HepG2 (cell line): ENCODE data around the gene TTC22. TPM values are rescaled to one million over a fixed set of nuclear protein-coding genes. Genes with fewer than 3 reads are reported as not detected.
A peak's percentile ranks its signal among the peaks of the same experiment; 100 is the strongest.

Experiments
- GATAD2A ChIP-seq: IDR thresholded peaks from 2 replicates; pipeline ENCODE4 v1.6.1; 2016
- HMG20A ChIP-seq: IDR thresholded peaks from 2 replicates; pipeline ENCODE4 v1.6.1; 2016; ENCODE audit warnings: borderline replicate concordance
- NRL ChIP-seq: sonication (generic); formaldehyde crosslinking; IDR thresholded peaks from 2 replicates; pipeline ENCODE4 v1.5.0; 2020; ENCODE audit warnings: missing genetic modification reagents, mild to moderate bottlenecking, moderate library complexity, borderline replicate concordance
- SALL1 ChIP-seq: sonication (generic); formaldehyde crosslinking; IDR thresholded peaks from 2 replicates; pipeline ENCODE4 v1.8.0; 2022; ENCODE audit warnings: mild to moderate bottlenecking, missing genetic modification reagents
- ZBTB20 ChIP-seq: sonication (generic); formaldehyde crosslinking; IDR thresholded peaks from 2 replicates; pipeline ENCODE4 v1.8.1; 2023; ENCODE audit warnings: missing genetic modification reagents, low read depth, mild to moderate bottlenecking, borderline replicate concordance
- ZFP36 ChIP-seq: fragments of 150-350 bp; IDR thresholded peaks from 2 replicates; pipeline ENCODE4 v1.6.1; 2018; ENCODE audit warnings: borderline replicate concordance, low read length, low read depth; ENCODE audit not compliant: partially characterized antibody
- ZNF337 ChIP-seq: sonication (generic); formaldehyde crosslinking; IDR thresholded peaks from 2 replicates; pipeline ENCODE4 v1.5.1; 2020; ENCODE audit warnings: missing genetic modification reagents, low read depth, mild to moderate bottlenecking, borderline replicate concordance
- polyA plus RNA-seq, 8 experiments: library from polyadenylated mRNA; depleted of rRNA in 3 of 8; stranded (reverse) in 7 of 8; unstranded in 1 of 8; fragments of >200 nt; fragmentation: Illumina TruSeq in 4 of 8; extraction: Trizol in 4 of 8; gene quantifications; 2 replicates each; pipeline versions ENCODE4 v1.2.1 to v1.2.3, GENCODE V29; 2011 to 2016; ENCODE audit warnings: low read depth in 4 of 8, missing spikeins in 1 of 8, mixed read lengths in 1 of 8; ENCODE audit not compliant: insufficient read depth in 1 of 8
- total RNA-seq, 5 experiments: library from RNA; depleted of rRNA; stranded (reverse); fragments of >200 nt; fragmentation: Illumina TruSeq; extraction: Trizol; gene quantifications; 2 replicates each; pipeline ENCODE4 v1.2.3, GENCODE V29; 2016; ENCODE audit warnings: low read depth in 1 of 5
- TF ChIP-seq, protein P1 (sequence below): sonication (generic); formaldehyde crosslinking; IDR thresholded peaks from 2 replicates; pipeline ENCODE4 v1.4.0; 2020; ENCODE audit warnings: low read depth, mild to moderate bottlenecking, missing genetic modification reagents
- TF ChIP-seq, protein P2 (sequence below): fragments of 450-650 bp; IDR thresholded peaks from 2 replicates; pipeline ENCODE4 v1.6.1; 2016
- TF ChIP-seq, protein P3 (sequence below): sonication (generic); formaldehyde crosslinking; IDR thresholded peaks from 2 replicates; pipeline ENCODE4 v1.4.0; 2020; ENCODE audit warnings: missing genetic modification reagents
- TF ChIP-seq, protein P4 (sequence below), 2 experiments: sonication (generic) in 1 of 2; formaldehyde crosslinking in 1 of 2; IDR thresholded peaks; 2 replicates each; pipeline versions ENCODE4 v1.5.1 to v1.6.1; 2011 to 2020; ENCODE audit warnings: borderline replicate concordance in 1 of 2, low read depth in 1 of 2, low read length in 1 of 2, mild to moderate bottlenecking in 1 of 2, missing genetic modification reagents in 1 of 2, moderate library complexity in 1 of 2
- TF ChIP-seq, protein P5 (sequence below): sonication (generic); formaldehyde crosslinking; IDR thresholded peaks from 2 replicates; pipeline ENCODE4 v1.4.0; 2020; ENCODE audit warnings: missing genetic modification reagents
- TF ChIP-seq, protein P6 (sequence below): IDR thresholded peaks from 2 replicates; pipeline ENCODE4 v1.6.1; 2016
- TF ChIP-seq, protein P7 (sequence below): IDR thresholded peaks from 2 replicates; pipeline ENCODE4 v1.6.1; 2016; ENCODE audit warnings: missing genetic modification reagents, missing compliant biosample characterization
- TF ChIP-seq, protein P8 (sequence below): sonication (generic); formaldehyde crosslinking; IDR thresholded peaks from 2 replicates; pipeline ENCODE4 v1.5.1; 2020; ENCODE audit warnings: mild to moderate bottlenecking, missing genetic modification reagents

Gene TTC22
- total and polyA plus RNA-seq, 2 of the 13 experiments (the other 11 are each of a cell fraction or from before 2014, with no cell fraction given) = not detected

DNA sequence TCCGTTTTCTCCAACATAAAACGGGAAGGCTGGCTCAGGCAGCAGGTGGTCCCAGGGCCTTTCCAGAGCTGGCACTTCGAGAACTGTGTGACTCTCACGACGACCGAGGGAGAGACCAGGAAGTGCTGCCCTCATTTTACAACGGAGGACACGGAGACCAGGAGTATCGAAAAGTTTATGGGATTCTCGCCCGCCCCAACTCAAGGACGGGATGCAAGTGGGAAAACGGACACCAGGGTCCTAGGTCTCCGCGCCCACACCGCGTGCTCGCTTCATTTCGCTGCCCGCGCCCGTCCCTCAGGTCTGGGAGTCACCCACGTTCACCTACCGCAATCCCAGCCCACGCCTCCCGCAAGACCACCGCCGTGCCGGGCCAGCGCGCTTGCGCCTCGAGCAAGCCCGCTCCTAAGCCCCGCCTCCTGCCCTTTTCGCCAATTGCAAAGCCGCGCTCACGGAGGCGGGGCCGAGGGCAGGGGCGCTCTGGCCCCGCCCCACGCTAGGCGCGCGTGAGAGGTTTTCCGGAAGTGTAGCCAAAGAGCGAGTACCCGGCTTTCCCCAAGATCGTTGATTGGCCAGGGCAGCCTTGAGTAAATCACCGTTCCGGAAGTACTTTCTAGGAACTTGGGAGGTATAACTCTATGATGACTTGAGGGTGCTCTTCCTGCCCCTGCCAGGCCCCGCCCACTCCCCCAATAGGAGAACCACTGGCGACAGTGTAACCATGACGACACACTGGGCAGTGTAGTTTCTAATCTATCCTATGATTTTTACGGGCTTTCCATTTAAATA lies 36.8 kb downstream of the TTC22 start, which contains the start of gene PARS2 (continued):
- TF ChIP-seq, protein P1, sequence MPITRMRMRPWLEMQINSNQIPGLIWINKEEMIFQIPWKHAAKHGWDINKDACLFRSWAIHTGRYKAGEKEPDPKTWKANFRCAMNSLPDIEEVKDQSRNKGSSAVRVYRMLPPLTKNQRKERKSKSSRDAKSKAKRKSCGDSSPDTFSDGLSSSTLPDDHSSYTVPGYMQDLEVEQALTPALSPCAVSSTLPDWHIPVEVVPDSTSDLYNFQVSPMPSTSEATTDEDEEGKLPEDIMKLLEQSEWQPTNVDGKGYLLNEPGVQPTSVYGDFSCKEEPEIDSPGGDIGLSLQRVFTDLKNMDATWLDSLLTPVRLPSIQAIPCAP (CRISPR knock-in tag) = no peak
- TF ChIP-seq, protein P2, sequence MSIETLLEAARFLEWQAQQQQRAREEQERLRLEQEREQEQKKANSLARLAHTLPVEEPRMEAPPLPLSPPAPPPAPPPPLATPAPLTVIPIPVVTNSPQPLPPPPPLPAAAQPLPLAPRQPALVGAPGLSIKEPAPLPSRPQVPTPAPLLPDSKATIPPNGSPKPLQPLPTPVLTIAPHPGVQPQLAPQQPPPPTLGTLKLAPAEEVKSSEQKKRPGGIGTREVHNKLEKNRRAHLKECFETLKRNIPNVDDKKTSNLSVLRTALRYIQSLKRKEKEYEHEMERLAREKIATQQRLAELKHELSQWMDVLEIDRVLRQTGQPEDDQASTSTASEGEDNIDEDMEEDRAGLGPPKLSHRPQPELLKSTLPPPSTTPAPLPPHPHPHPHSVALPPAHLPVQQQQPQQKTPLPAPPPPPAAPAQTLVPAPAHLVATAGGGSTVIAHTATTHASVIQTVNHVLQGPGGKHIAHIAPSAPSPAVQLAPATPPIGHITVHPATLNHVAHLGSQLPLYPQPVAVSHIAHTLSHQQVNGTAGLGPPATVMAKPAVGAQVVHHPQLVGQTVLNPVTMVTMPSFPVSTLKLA = peak; percentile 22; the same call in 1 of the 2 replicates
- peak; percentile 59 for TF ChIP-seq SALL1
- TF ChIP-seq GATAD2A (CRISPR knock-in tag) = no peak; the same call in 1 of the 2 replicates
- TF ChIP-seq, protein P3, sequence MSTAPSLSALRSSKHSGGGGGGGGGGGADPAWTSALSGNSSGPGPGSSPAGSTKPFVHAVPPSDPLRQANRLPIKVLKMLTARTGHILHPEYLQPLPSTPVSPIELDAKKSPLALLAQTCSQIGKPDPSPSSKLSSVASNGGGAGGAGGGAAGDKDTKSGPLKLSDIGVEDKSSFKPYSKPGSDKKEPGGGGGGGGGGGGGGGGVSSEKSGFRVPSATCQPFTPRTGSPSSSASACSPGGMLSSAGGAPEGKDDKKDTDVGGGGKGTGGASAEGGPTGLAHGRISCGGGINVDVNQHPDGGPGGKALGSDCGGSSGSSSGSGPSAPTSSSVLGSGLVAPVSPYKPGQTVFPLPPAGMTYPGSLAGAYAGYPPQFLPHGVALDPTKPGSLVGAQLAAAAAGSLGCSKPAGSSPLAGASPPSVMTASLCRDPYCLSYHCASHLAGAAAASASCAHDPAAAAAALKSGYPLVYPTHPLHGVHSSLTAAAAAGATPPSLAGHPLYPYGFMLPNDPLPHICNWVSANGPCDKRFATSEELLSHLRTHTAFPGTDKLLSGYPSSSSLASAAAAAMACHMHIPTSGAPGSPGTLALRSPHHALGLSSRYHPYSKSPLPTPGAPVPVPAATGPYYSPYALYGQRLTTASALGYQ (CRISPR knock-in tag) = no peak
- no peak for TF ChIP-seq HMG20A (CRISPR knock-in tag)
- TF ChIP-seq NRL (CRISPR knock-in tag) = peak; percentile 90
- TF ChIP-seq, protein P4, sequence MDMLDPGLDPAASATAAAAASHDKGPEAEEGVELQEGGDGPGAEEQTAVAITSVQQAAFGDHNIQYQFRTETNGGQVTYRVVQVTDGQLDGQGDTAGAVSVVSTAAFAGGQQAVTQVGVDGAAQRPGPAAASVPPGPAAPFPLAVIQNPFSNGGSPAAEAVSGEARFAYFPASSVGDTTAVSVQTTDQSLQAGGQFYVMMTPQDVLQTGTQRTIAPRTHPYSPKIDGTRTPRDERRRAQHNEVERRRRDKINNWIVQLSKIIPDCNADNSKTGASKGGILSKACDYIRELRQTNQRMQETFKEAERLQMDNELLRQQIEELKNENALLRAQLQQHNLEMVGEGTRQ (IDR thresholded peaks at IDR 0.05; ENCODE audit: low read depth, low read length) = no peak
- TF ChIP-seq, protein P4 (CRISPR knock-in tag; IDR thresholded peaks at IDR 0.05; ENCODE audit: borderline replicate concordance) = no peak
- TF ChIP-seq ZBTB20 (CRISPR knock-in tag) = no peak
- TF ChIP-seq, protein P5, sequence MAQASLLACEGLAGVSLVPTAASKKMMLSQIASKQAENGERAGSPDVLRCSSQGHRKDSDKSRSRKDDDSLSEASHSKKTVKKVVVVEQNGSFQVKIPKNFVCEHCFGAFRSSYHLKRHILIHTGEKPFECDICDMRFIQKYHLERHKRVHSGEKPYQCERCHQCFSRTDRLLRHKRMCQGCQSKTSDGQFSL (CRISPR knock-in tag) = no peak
- TF ChIP-seq ZNF337 (CRISPR knock-in tag) = peak; percentile 47; the same call in 1 of the 2 replicates
- TF ChIP-seq ZFP36 = no peak
- TF ChIP-seq, protein P6, sequence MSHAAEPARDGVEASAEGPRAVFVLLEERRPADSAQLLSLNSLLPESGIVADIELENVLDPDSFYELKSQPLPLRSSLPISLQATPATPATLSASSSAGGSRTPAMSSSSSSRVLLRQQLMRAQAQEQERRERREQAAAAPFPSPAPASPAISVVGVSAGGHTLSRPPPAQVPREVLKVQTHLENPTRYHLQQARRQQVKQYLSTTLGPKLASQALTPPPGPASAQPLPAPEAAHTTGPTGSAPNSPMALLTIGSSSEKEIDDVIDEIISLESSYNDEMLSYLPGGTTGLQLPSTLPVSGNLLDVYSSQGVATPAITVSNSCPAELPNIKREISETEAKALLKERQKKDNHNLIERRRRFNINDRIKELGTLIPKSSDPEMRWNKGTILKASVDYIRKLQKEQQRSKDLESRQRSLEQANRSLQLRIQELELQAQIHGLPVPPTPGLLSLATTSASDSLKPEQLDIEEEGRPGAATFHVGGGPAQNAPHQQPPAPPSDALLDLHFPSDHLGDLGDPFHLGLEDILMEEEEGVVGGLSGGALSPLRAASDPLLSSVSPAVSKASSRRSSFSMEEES (CRISPR knock-in tag) = no peak
- TF ChIP-seq, protein P7, sequence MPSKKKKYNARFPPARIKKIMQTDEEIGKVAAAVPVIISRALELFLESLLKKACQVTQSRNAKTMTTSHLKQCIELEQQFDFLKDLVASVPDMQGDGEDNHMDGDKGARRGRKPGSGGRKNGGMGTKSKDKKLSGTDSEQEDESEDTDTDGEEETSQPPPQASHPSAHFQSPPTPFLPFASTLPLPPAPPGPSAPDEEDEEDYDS = peak; percentile 71
- TF ChIP-seq, protein P8, sequence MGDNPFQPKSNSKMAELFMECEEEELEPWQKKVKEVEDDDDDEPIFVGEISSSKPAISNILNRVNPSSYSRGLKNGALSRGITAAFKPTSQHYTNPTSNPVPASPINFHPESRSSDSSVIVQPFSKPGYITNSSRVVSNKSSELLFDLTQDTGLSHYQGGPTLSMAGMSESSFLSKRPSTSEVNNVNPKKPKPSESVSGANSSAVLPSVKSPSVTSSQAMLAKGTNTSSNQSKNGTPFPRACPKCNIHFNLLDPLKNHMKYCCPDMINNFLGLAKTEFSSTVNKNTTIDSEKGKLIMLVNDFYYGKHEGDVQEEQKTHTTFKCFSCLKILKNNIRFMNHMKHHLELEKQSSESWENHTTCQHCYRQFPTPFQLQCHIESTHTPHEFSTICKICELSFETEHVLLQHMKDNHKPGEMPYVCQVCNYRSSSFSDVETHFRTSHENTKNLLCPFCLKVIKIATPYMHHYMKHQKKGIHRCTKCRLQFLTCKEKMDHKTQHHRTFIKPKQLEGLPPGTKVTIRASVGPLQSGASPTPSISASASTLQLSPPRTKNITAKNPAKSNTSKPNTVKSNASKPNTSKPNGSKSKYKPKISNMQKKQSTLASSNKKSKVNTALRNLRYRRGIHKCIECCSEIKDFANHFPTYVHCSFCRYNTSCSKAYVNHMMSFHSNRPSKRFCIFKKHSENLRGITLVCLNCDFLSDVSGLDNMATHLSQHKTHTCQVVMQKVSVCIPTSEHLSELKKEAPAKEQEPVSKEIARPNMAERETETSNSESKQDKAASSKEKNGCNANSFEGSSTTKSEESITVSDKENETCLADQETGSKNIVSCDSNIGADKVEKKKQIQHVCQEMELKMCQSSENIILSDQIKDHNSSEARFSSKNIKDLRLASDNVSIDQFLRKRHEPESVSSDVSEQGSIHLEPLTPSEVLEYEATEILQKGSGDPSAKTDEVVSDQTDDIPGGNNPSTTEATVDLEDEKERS (CRISPR knock-in tag) = no peak
